ENCODE data around the gene VPS13C.
"Not testable (repeated sequence)": the region's sequence is repeated elsewhere in the genome, so short reads cannot be mapped to it uniquely, and the experiment has no call there.

Gene VPS13C

DNA sequence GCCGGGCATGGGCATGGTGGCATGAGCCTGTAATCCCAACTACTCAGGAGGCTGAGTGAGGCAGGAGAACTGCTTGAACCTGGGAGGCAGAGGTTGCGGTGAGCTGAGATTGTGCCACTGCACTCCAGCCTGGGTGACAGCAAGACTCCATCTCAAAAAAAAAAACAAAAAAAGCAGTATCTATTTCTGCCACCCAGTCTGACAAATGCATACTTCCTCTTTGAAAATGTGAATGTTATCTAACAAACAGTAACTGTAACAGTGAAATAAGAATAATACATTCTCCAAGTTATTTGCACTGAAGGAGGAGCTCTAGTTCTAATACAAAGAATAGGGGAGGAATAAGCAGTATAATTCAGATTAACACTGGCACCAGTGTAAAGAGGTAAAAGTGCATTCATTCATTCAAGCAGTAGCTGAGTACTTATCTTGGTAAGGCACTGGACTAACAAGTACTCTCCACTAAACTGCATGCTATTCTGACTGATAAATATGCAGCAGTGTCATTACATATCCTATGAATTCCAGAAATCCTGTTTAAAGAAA, 12.9 kb downstream of the VPS13C start:
- DNase-seq (ENCODE audit: low spot score): no peak

DNA sequence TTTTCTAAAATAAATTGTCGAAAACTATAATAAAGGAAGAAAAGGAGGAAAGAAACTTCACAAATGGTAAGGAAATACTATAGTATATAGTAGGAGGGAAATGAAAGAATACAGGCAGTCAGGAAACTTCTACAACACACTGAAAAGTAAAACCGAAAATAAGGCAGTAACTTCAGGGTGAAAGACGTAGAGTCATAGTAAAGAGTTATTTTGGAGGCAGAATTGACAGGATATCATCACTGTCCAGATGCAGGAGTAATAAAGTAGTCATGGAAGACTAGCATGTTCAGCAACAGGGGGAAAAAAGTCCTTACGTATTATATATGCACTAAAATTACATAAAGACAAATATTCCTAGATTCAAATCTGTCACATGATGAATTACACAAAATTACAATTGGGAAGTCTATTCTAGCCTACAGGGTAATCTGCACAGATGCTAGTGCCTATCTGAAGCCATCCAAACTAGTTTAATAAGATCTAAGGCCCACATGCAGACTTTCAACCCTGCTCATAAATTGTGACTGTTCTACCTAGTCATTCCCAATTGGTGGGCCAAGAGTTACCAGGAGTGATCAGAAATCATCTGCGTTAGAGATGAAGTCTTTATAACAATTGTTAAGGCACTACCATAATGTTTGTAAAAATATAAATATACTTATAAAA, 14.0 kb downstream of the VPS13C start:
- DNase-seq (ENCODE audit: low spot score): no peak

DNA sequence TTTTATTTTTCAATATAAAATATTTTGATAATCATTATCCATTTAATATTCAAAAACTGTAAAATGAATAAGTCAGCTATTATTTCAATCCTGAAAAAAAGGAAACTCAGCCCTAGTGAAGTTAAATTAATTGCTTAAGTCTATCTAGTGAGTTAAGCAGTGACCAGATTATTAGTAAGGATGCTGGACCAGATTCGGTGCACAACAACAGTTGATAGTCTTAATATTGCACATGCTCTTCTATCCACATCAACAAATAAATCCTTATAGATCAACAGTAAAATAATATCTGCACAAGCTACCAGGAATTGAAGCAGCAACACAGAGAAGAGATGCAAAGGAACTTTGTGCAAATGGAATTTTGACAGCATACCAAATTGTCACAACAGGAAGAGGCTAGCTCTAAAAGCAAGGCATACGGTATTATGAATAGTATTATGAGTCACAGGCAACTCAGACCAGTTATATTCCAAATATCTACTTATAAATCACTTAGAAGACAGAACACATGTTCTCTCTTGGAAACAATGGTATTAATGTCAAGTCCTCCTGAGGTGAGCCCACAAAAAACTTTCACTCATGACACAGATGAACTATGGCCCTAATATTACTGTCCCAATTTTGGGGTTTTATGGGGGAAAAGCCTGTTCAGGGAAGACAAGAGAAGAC, 24.9 kb downstream of the VPS13C start:
- DNase-seq (ENCODE audit: low spot score): no peak

DNA sequence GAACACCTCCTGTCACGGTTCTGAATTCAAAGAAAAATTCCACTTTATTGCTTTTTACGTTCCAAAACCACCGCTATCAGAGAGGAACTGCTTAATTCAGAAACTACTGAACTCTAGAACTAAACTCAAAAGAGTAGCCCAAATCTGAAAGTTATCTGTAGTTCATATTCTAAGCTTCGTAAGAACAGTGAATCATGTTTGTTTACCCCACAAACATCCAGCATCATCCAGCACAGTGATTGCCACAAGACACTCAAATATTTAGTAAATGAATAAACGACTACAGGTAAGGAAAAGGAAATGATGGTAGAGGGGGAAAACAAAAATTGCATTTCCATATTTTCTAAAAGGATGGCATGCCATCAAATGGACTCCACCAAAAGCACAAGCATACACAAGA, 32.3 kb downstream of the VPS13C start:
- no peak for DNase-seq (ENCODE audit: low spot score)

DNA sequence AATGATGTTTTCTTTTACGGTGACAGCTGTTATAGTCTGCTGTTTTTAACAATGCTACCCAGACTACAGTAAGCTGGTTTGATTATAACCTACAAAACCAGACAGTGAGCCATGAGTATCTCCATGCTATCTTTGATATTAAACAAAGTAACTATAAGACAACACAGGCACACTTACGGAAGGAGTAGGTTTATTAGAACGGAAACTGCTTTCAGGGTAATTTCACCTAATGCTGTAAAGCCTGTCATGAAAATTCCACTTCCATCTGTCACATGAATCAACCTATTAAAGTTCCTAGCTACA, 33.0 kb downstream of the VPS13C start:
- no peak for DNase-seq (ENCODE audit: low spot score)

- DNase-seq (ENCODE audit: low spot score): no peak
These were observed 33.6 kb downstream of the VPS13C start for GRCh38 chr15:62026487-62027262.

DNA sequence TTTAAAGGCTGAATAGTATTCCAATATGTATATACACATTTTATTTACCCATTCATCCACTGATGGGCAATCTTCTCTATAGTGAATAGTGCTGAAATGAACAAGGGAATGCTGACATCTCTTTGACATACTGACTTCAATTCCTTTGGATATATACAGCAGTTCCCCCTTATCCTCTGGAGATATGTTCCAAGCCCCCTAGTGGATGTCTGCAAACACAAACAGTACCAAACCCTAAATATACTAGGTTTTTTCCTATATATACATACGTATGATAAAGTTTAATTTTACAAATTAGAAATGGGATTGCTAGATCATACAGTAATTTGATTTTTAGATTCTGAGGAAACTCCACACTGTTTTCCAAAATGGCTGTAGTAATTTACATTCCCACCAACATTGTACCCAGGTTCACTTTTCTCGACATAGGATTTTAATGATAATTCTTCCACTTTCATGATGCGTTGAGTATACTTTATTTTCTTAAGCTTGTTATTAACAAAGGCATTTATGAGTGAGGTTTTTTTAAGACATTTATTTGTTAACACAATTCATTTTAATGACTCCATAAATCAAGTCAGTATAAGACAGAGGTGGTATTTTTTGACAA, 38.2 kb downstream of the VPS13C start:
- no peak for DNase-seq (ENCODE audit: low spot score)

DNA sequence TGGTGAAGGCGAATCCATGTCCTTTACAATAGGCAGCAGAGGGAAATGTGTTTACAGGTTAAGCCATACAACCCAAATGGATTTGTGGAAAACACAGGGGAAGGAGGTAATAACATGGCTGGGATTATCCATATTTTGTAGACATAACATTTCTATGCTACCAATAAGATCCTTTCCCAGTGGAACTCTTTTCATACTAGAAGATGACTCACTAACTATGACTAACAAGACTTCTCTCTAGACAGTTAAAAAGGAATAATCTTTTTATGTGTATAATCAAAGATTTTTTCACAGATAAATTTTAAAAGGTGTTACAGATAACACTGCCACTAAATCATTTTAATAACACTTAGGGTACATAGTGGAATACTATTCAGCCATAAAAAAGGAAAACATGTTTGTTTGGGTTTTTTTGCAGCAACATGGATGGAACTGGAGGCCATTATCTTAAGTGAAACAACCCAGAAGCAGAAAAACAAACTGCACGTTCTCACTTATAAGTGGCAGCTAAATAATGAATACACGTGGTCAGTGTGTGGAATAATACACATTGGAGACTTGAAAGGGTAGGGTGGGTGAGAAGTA, 39.6 kb downstream of the VPS13C start:
- DNase-seq (ENCODE audit: low spot score): no peak

DNA sequence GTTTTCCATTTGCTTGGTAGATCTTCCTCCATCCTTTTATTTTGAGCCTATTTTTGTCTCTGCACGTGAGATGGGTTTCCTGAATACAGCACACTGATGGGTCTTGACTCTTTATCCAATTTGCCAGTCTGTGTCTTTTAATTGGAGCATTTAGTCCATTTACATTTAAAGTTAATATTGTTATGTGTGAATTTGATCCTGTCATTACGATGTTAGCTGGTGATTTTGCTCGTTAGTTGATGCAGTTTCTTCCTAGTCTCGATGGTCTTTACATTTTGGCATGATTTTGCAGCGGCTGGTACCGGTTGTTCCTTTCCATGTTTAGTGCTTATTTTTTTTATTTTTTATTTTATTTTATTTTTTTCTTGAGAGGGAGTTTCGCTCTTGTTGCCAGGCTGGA, 54.9 kb downstream of the VPS13C start:
- not testable (repeated sequence) for DNase-seq (ENCODE audit: low spot score)

- DNase-seq (ENCODE audit: low spot score): no peak
These were observed 62.5 kb downstream of the VPS13C start for GRCh38 chr15:61997786-61998185.

DNA sequence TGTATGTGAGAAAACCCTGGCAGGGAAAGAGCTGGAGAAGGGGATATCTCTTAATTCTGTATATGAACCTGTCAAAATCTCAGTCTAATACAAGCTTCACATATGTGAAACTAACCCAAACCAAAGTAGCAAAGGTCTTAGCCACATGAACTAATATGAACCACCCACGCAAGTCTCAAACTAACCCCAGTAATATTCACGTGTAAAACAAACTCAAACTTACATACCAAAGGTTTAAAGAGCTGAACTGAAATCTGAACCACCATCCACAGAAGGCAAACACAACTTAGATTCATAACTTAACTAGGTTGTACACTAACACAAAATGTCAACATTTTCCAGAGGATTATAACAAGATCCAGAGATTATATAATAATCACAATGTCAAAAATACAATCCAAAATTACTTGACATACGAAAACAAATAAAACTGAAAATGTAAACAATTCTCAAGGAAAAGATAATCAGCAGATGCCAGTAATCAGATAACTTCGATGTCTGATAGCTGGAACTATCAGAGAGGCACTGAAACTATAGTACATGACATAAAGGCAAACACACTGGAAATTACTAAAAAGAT, 64.1 kb downstream of the VPS13C start:
- DNase-seq (ENCODE audit: low spot score): no peak

DNA sequence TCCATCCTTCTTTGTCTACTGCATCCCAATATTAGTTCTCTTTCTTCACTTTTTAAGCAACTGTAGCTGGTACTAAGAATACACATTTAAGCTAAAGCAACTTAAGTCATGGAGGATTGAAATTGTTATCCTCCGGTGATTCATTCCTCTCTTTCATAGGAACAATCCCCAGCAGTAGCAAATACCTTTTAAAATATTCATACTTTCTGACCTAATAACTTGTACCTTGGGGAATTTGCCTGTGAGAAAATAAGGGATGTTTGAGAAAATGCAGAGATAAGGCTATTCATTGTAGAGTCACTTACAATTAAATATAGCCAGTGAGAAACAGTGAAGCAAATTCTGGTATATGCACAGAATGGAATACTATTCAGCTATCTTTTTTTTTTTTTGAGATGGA, 66.0 kb downstream of the VPS13C start:
- DNase-seq (ENCODE audit: low spot score): no peak

DNA sequence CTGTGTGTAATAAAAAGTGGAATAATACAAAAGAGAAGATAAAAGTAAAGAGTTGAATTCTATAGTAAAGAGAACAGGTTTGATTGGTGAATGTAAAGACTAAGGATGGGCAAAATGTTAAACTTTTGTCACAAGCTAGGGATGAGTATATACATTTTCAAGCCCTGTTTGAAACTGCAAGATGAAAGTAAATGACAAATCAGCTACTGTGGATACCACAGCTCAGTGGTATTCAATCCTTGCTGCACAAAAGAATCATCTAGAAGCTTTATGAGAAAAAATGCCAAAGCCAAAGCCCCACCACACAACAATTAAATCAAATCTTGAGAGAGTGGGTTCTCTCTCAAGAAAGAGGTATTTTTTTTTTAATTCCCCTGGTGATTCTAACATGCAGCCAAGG, 67.7 kb downstream of the VPS13C start:
- DNase-seq (ENCODE audit: low spot score): no peak

GRCh38 chr15:61989667-61990066, 70.6 kb downstream of the VPS13C start:
- DNase-seq (ENCODE audit: low spot score): no peak

- no peak for DNase-seq (ENCODE audit: low spot score)
These were observed 72.4 kb downstream of the VPS13C start for GRCh38 chr15:61987824-61988223.

- DNase-seq (ENCODE audit: low spot score): no peak
These were observed 77.2 kb downstream of the VPS13C start for GRCh38 chr15:61983081-61983480.

DNA sequence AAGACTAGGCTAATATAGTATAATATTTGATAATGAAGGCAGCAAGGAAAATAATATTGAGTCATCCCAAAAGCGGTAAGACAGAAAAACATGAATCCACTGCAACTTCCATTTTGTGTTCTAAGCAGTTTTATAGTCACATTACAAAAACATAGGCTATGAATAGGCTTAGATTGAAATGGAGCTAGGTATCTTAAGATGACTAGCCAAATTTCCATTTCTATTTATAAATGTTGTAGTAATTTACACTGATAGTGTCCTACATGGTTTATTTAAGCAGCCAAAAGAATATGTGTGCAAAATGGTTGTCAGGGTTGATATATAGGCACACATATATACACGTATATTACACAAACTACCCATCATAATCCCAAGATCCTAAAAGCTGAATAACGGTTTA, 82.0 kb downstream of the VPS13C start:
- DNase-seq (ENCODE audit: low spot score): no peak

GRCh38 chr15:61974759-61975158, 85.5 kb downstream of the VPS13C start:
- DNase-seq (ENCODE audit: low spot score): no peak

- no peak for DNase-seq (ENCODE audit: low spot score)
These were observed 86.1 kb downstream of the VPS13C start for GRCh38 chr15:61974118-61974517.

GRCh38 chr15:61951949-61952348, 108.3 kb downstream of the VPS13C start:
- DNase-seq (ENCODE audit: low spot score): no peak

DNA sequence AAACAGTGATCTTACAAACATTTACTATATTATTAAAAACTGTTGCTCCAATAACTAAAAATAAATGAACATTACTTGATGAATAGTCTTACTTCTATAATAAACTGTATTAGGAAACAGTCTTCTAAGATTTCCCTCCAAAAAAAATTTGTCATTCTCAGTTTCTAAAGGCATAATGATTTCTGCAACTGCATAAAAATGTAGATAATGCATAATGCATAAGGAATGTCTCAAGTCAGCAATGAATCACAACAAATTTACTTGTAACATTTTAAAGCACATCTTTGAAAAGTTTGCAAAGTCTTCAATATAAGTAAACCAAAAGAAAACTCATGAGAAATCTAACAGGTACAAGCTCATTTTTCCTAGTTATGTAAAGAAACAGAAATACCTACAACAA, 113.5 kb downstream of the VPS13C start:
- DNase-seq (ENCODE audit: low spot score): no peak

DNA sequence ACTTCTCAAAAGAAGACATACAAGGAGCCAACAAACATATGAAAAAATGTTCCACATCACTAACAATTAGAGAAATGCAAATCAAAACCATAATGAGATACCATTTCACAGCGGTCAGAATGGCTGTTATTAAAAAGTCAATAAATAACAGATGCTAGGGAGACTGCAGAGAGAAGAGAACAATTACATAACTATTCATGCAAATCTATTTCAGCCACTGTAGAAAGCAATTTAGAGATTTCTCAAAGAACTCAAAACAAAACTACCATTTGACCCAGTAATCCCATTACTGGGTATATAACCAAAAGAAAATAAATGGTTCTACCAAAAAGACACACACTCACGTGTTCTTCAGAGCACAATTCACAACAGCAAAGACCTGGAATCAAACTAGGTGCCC, 116.3 kb downstream of the VPS13C start:
- no peak for DNase-seq (ENCODE audit: low spot score)
